GM12801 (cell line): ENCODE measurements around the gene ZBTB16.

Source experiments
- TF ChIP-seq, protein P1 (sequence below): IDR thresholded peaks from one replicate; pipeline ENCODE4 v1.5.1; 2011; ENCODE audit warnings: control low read depth; ENCODE audit not compliant: insufficient read length; ENCODE audit errors: extremely low read depth

Gene ZBTB16

DNA sequence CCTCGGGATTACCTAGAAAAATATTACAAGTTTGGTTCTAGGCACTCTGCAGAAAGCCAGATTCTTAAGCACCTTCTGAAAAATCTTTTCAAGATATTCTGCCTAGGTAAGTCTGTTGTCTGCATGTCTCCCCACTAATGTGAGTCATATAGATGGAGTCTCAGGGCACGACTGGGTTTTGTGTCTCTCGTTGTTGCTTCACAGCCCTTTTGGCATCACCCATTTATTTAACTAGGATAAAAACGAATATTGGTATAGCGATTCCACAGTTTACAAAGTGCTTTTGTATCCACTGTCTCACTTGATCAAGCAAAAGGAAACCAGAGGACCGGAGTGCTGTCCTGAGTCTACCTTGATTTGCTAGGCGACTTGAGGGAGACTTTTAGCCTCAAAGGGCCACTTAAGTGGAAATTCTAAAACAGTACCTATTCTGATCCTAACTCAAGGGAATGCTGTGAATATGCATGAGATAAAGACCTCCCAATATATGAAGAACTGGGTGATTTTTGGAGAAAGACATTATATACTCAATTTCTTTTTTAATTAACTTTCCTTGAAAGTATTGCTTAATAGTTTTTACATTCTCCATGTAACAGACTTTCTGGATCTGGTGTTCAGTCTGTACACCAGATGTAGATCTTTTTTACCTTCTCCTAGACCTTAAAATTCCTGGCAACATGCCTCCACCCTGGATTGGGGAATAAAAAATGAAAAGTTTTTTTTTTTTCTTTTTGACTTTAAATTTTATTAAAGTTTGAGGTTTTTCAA lies 237.3 kb downstream of the ZBTB16 start:
- TF ChIP-seq, protein P1, sequence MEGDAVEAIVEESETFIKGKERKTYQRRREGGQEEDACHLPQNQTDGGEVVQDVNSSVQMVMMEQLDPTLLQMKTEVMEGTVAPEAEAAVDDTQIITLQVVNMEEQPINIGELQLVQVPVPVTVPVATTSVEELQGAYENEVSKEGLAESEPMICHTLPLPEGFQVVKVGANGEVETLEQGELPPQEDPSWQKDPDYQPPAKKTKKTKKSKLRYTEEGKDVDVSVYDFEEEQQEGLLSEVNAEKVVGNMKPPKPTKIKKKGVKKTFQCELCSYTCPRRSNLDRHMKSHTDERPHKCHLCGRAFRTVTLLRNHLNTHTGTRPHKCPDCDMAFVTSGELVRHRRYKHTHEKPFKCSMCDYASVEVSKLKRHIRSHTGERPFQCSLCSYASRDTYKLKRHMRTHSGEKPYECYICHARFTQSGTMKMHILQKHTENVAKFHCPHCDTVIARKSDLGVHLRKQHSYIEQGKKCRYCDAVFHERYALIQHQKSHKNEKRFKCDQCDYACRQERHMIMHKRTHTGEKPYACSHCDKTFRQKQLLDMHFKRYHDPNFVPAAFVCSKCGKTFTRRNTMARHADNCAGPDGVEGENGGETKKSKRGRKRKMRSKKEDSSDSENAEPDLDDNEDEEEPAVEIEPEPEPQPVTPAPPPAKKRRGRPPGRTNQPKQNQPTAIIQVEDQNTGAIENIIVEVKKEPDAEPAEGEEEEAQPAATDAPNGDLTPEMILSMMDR: no peak

- TF ChIP-seq, protein P1: no peak
Measured at GRCh38 chr11:114297806-114298709, 238.5 kb downstream of the ZBTB16 start.

- TF ChIP-seq, protein P1: no peak
Measured at GRCh38 chr11:114298710-114299109, 239.2 kb downstream of the ZBTB16 start.
